Endodermal cell (in vitro differentiated cells): ENCODE data around the gene TEX101. TPM values are rescaled to one million over a fixed set of nuclear protein-coding genes. Genes with fewer than 3 reads are reported as not detected.
"Not testable (repeated sequence)": the region's sequence is repeated elsewhere in the genome, so short reads cannot be mapped to it uniquely, and the experiment has no call there.

ENCODE experiments used
- DNase-seq: peaks from one replicate; pipeline ENCODE4 v3.0.0-alpha.2; 2017
- H3K27ac ChIP-seq: 2 replicates; pipeline ENCODE4 v1.5.1; 2013; ENCODE audit warnings: mild to moderate bottlenecking, low read depth, low read length, moderate library complexity
- H3K27me3 ChIP-seq: 2 replicates; pipeline ENCODE4 v1.6.1; 2013; ENCODE audit warnings: mild to moderate bottlenecking, low read length, moderate library complexity; ENCODE audit not compliant: insufficient read depth, control insufficient read depth, poor library complexity, severe bottlenecking
- H3K36me3 ChIP-seq: 2 replicates; pipeline ENCODE4 v1.7.0; 2013; ENCODE audit warnings: mild to moderate bottlenecking, low read length, moderate library complexity; ENCODE audit not compliant: control insufficient read depth, insufficient read depth
- H3K4me1 ChIP-seq: one replicate; pipeline ENCODE4 v1.7.0; 2013; ENCODE audit warnings: low read length; ENCODE audit not compliant: control insufficient read depth, insufficient read depth
- H3K4me3 ChIP-seq: 2 replicates; pipeline ENCODE4 v1.5.1; 2013; ENCODE audit warnings: mild to moderate bottlenecking, low read length, moderate library complexity
- H3K9ac ChIP-seq: 2 replicates; pipeline ENCODE4 v1.6.1; 2013; ENCODE audit warnings: mild to moderate bottlenecking, low read length, moderate library complexity; ENCODE audit not compliant: poor library complexity, severe bottlenecking; ENCODE audit errors: extremely low read depth
- H3K9me3 ChIP-seq: 2 replicates; pipeline ENCODE4 v1.6.1; 2013; ENCODE audit warnings: mild to moderate bottlenecking, low read length, moderate library complexity; ENCODE audit not compliant: control insufficient read depth
- H3K27ac Mint-ChIP-seq: 2 replicates; pipeline ENCODE4 v1.8.0; 2020; ENCODE audit warnings: mixed read lengths
- H3K27me3 Mint-ChIP-seq: 2 replicates; pipeline ENCODE4 v1.8.0; 2021; ENCODE audit warnings: mild to moderate bottlenecking, mixed read lengths; ENCODE audit not compliant: insufficient read depth
- H3K36me3 Mint-ChIP-seq: 2 replicates; pipeline ENCODE4 v1.8.0; 2020; ENCODE audit warnings: low read depth, mixed read lengths
- H3K4me1 Mint-ChIP-seq: 2 replicates; pipeline ENCODE4 v1.8.0; 2020; ENCODE audit warnings: mixed read lengths
- H3K4me3 Mint-ChIP-seq: 2 replicates; pipeline ENCODE4 v1.8.0; 2020; ENCODE audit warnings: mild to moderate bottlenecking, moderate library complexity, mixed read lengths
- H3K9me3 Mint-ChIP-seq: 2 replicates; pipeline ENCODE4 v1.8.0; 2020; ENCODE audit warnings: mild to moderate bottlenecking, mixed read lengths
- CTCF ChIP-seq: fragments of 200-600 bp; sonication (generic); conservative IDR thresholded peaks from 2 replicates; pipeline ENCODE4 v1.5.0; 2021; ENCODE audit warnings: antibody characterized with exemption, mild to moderate bottlenecking
- WGBS, 2 experiments: methylation state at CpG; one replicate each; pipeline versions ENCODE4 v1.1.5 to v1.1.7; 2013; ENCODE audit warnings: missing lambda C conversion rate in 2 of 2, mixed read lengths in 1 of 2; ENCODE audit not compliant: insufficient coverage in 1 of 2, insufficient read length in 1 of 2; 5-methylcytosine and 5-hydroxymethylcytosine counted together
- total RNA-seq, 2 donors: library from RNA; stranded (reverse); fragmentation: NEBNext Ultra II Directional in 1 of 2; extraction: Animal tissue kit (Norgen Biotek cat#: 25700) in 1 of 2; gene quantifications; 2 replicates in 1 of 2; 3 replicates in 1 of 2; pipeline ENCODE4 v1.2.1, GENCODE V29; 2021

Gene TEX101
- total RNA-seq, 2 donors from 2014 or later: 0.59 TPM; not detected in 1

GRCh38 chr19:43433358-43433673 is 18.6 kb downstream of the TEX101 start:
- TF ChIP-seq CTCF: no peak
- DNase-seq: no peak
- H3K27me3 ChIP-seq: no peaks in the 10 kb centered on the region
- no peaks in the 10 kb centered on the region for H3K36me3 Mint-ChIP-seq
- H3K9me3 Mint-ChIP-seq: no peaks in the 10 kb centered on the region
- H3K4me1 Mint-ChIP-seq: no peaks in the 10 kb centered on the region
- no peak overlapping the region for H3K27ac ChIP-seq
- H3K9me3 ChIP-seq: no peaks in the 10 kb centered on the region
- H3K36me3 ChIP-seq: no peaks in the 10 kb centered on the region
- H3K27ac Mint-ChIP-seq: no peak overlapping the region
- H3K4me1 ChIP-seq: no peaks in the 10 kb centered on the region
- H3K27me3 Mint-ChIP-seq: peaks cover 4% of the 10 kb centered on the region
- no peak overlapping the region for H3K4me3 ChIP-seq
- 88 to 90% methylated on average over 1 to 2 of the region's 2 CpGs for WGBS, 2 experiments
- no peak overlapping the region for H3K4me3 Mint-ChIP-seq
- H3K9ac ChIP-seq: no peak overlapping the region

DNA sequence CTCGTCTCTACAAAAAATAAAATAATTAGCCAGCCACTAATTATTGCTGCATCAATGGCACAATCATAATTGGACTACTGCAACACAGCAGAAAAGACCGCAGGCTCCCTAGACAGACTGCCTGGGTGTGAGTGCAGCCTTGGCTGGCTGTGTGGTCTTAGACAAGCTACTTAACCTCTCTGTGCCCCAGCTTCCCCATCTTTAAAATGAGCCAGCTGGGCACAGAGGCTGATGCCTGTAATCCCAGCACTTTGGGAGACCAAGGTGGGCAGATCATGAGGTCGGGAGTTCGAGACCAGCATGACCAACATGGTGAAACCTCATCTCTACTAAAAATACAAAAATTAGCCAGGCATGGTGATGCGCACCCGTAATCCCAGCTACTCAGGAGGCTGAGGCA is 19.0 kb downstream of the TEX101 start:
- H3K4me3 ChIP-seq: no peak overlapping the region
- no peak overlapping the region for H3K27ac Mint-ChIP-seq
- no peak for TF ChIP-seq CTCF
- H3K4me3 Mint-ChIP-seq: no peak overlapping the region
- peaks cover 4% of the 10 kb centered on the region for H3K27me3 Mint-ChIP-seq
- no peak overlapping the region for H3K9ac ChIP-seq
- H3K36me3 ChIP-seq: no peaks in the 10 kb centered on the region
- no peaks in the 10 kb centered on the region for H3K4me1 ChIP-seq
- no peaks in the 10 kb centered on the region for H3K36me3 Mint-ChIP-seq
- H3K9me3 ChIP-seq: no peaks in the 10 kb centered on the region
- no peaks in the 10 kb centered on the region for H3K9me3 Mint-ChIP-seq
- H3K27ac ChIP-seq: no peak overlapping the region
- no peak for DNase-seq
- WGBS, 2 experiments: 92 to 97% methylated on average over 3 to 6 of the region's 6 CpGs
- no peaks in the 10 kb centered on the region for H3K27me3 ChIP-seq
- H3K4me1 Mint-ChIP-seq: no peaks in the 10 kb centered on the region

- no peaks in the 10 kb centered on the region for H3K36me3 Mint-ChIP-seq
- H3K4me1 ChIP-seq: no peaks in the 10 kb centered on the region
- H3K36me3 ChIP-seq: no peaks in the 10 kb centered on the region
- no peak for TF ChIP-seq CTCF
- no peak for DNase-seq
- no peak overlapping the region for H3K27ac Mint-ChIP-seq
- no peak overlapping the region for H3K27ac ChIP-seq
- H3K9me3 Mint-ChIP-seq: no peaks in the 10 kb centered on the region
- 74 to 92% methylated on average over 3 of the region's 3 CpGs for WGBS, 2 experiments
- no peaks in the 10 kb centered on the region for H3K27me3 ChIP-seq
- H3K4me3 ChIP-seq: no peak overlapping the region
- no peaks in the 10 kb centered on the region for H3K4me1 Mint-ChIP-seq
- H3K9ac ChIP-seq: no peak overlapping the region
- H3K27me3 Mint-ChIP-seq: peaks cover 6% of the 10 kb centered on the region
- H3K4me3 Mint-ChIP-seq: no peak overlapping the region
- no peaks in the 10 kb centered on the region for H3K9me3 ChIP-seq
Observed at GRCh38 chr19:43435775-43436174, 21.1 kb downstream of the TEX101 start.

DNA sequence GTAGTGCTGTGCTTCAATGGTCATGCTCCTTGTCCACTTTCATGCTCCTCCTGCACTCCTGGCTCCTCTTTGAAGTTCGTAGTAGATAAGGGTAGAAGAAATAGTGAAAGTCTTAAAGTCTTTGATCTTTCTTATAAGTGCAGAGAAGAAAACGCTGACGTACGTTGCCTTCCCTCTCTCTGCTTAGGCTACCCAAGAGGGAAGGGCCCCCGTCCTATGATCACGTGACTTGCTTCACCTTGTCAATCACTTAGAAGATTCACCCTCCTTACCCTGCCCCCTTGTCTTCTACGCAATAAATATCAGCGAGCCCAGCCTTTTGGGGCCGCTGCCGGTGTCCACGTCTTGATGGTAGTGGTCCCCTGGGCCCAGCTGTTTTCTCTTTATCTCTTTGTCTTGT is 22.6 kb downstream of the TEX101 start:
- not testable (repeated sequence) for DNase-seq, H3K36me3 Mint-ChIP-seq, H3K36me3 ChIP-seq, H3K27me3 Mint-ChIP-seq, H3K9ac ChIP-seq, H3K27ac Mint-ChIP-seq, H3K4me3 Mint-ChIP-seq, H3K9me3 Mint-ChIP-seq, H3K4me1 Mint-ChIP-seq, H3K27me3 ChIP-seq, H3K9me3 ChIP-seq, H3K4me3 ChIP-seq, H3K4me1 ChIP-seq, H3K27ac ChIP-seq
- 90 to 100% methylated on average over 5 to 11 of the region's 11 CpGs for WGBS, 2 experiments
